ENCODE data around the gene ZCCHC10.
"Not testable (repeated sequence)": the region's sequence is repeated elsewhere in the genome, so short reads cannot be mapped to it uniquely, and the experiment has no call there.

The ZCCHC10 gene

GRCh38 chr5:132979367-132979940 lies 46.9 kb downstream of the ZCCHC10 start:
- H3K4me3 ChIP-seq (replicated peaks; ENCODE audit: low read depth, low read length) = no peak overlapping the region
- no peak for DNase-seq (ENCODE audit: extremely low read depth, insufficient read length)
- no peaks in the 10 kb centered on the region for H3K36me3 ChIP-seq (ENCODE audit: control insufficient read depth, insufficient read depth, low read length)
- no peak for TF ChIP-seq CTCF (IDR thresholded peaks at IDR 0.05; ENCODE audit: insufficient read depth, low read length, poor library complexity, severe bottlenecking)
- H3K27me3 ChIP-seq (replicated peaks; ENCODE audit: control insufficient read depth, insufficient read depth, low read length) = no peaks in the 10 kb centered on the region

GRCh38 chr5:132976852-132977251 lies 49.5 kb downstream of the ZCCHC10 start:
- DNase-seq (ENCODE audit: extremely low read depth, insufficient read length) = no peak
- H3K36me3 ChIP-seq (ENCODE audit: control insufficient read depth, insufficient read depth, low read length) = no peaks in the 10 kb centered on the region
- no peaks in the 10 kb centered on the region for H3K27me3 ChIP-seq (replicated peaks; ENCODE audit: control insufficient read depth, insufficient read depth, low read length)
- H3K4me3 ChIP-seq (replicated peaks; ENCODE audit: low read depth, low read length) = no peak overlapping the region
- no peak for TF ChIP-seq CTCF (IDR thresholded peaks at IDR 0.05; ENCODE audit: insufficient read depth, low read length, poor library complexity, severe bottlenecking)

- H3K27me3 ChIP-seq (replicated peaks; ENCODE audit: control insufficient read depth, insufficient read depth, low read length); H3K4me3 ChIP-seq (replicated peaks; ENCODE audit: low read depth, low read length); DNase-seq (ENCODE audit: extremely low read depth, insufficient read length); H3K36me3 ChIP-seq (ENCODE audit: control insufficient read depth, insufficient read depth, low read length): not testable (repeated sequence)
These were observed 53.9 kb downstream of the ZCCHC10 start for GRCh38 chr5:132972436-132972828.

- TF ChIP-seq CTCF (IDR thresholded peaks at IDR 0.05; ENCODE audit: insufficient read depth, low read length, poor library complexity, severe bottlenecking) = no peak
- Histone ChIP-seq H3K27me3 (replicated peaks; ENCODE audit: control insufficient read depth, insufficient read depth, low read length) (no peaks in the 10 kb centered on the region), H3K36me3 (ENCODE audit: control insufficient read depth, insufficient read depth, low read length) (no peaks in the 10 kb centered on the region), H3K4me3 (replicated peaks; ENCODE audit: low read depth, low read length) (no peak overlapping the region)
- DNase-seq (ENCODE audit: extremely low read depth, insufficient read length) = no peak
These were observed 54.6 kb downstream of the ZCCHC10 start for GRCh38 chr5:132971483-132972435.

GRCh38 chr5:132965120-132965519 lies 61.2 kb downstream of the ZCCHC10 start:
- H3K27me3 ChIP-seq (replicated peaks; ENCODE audit: control insufficient read depth, insufficient read depth, low read length) = no peaks in the 10 kb centered on the region
- no peak overlapping the region for H3K4me3 ChIP-seq (replicated peaks; ENCODE audit: low read depth, low read length)
- DNase-seq (ENCODE audit: extremely low read depth, insufficient read length) = no peak
- TF ChIP-seq CTCF (IDR thresholded peaks at IDR 0.05; ENCODE audit: insufficient read depth, low read length, poor library complexity, severe bottlenecking) = no peak
- no peaks in the 10 kb centered on the region for H3K36me3 ChIP-seq (ENCODE audit: control insufficient read depth, insufficient read depth, low read length)

Data from GM06990 (cell line).